Measurements from ENCODE around the gene CCDC82. TPM values are rescaled to one million over a fixed set of nuclear protein-coding genes. Genes with fewer than 3 reads are reported as not detected.

Gene CCDC82
- total and polyA plus RNA-seq, 12 donors = 9.1 to 33.7 (median 13.1) TPM

DNA sequence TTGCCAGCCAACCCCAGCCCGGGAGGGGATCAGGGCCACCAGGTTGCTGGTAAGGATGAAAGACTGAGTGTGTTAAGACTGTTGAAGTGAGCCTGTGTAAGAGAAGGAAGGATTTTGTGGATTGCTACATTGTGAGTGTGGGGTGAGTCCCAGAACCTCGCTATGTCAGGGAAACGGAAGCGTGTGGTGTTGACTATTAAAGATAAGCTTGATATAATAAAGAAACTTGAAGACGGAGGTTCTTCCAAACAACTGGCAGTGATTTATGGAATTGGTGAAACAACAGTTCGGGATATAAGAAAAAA lies 728 bp upstream of the CCDC82 start:
- Histone ChIP-seq H3K9me3 (no peaks in the 10 kb centered on the region), H3K27ac (peak overlapping the region in 9 of 10 donors; percentile 72 to 93 (median 89)), H3K4me3 (peak overlapping the region; percentile 62 to 97 (median 88)), H3K27me3 (no peaks in the 10 kb centered on the region), H3K36me3 (peaks cover 0 to 15% (median 0%) of the 10 kb centered on the region in 9 donors), H3K4me1 (peaks cover 0 to 46% (median 24%) of the 10 kb centered on the region in 9 donors)
- intact Hi-C loops (cut with DNase I) = loop anchor here in 8 of 10 donors (5.0 to 10.0 kb wide), 3 partner anchors 546 to 556 kb away; no protein-coding TSS in a partner anchor
- WGBS, 2 donors = 9% methylated on average over 6 of the region's 6 CpGs
- ATAC-seq (peak in 6 of 8 donors; percentile 1 to 25 (median 7)), DNase-seq (no peak)
- TF ChIP-seq, protein P1, sequence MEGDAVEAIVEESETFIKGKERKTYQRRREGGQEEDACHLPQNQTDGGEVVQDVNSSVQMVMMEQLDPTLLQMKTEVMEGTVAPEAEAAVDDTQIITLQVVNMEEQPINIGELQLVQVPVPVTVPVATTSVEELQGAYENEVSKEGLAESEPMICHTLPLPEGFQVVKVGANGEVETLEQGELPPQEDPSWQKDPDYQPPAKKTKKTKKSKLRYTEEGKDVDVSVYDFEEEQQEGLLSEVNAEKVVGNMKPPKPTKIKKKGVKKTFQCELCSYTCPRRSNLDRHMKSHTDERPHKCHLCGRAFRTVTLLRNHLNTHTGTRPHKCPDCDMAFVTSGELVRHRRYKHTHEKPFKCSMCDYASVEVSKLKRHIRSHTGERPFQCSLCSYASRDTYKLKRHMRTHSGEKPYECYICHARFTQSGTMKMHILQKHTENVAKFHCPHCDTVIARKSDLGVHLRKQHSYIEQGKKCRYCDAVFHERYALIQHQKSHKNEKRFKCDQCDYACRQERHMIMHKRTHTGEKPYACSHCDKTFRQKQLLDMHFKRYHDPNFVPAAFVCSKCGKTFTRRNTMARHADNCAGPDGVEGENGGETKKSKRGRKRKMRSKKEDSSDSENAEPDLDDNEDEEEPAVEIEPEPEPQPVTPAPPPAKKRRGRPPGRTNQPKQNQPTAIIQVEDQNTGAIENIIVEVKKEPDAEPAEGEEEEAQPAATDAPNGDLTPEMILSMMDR (IDR thresholded peaks at IDR 0.05) = no peak

DNA sequence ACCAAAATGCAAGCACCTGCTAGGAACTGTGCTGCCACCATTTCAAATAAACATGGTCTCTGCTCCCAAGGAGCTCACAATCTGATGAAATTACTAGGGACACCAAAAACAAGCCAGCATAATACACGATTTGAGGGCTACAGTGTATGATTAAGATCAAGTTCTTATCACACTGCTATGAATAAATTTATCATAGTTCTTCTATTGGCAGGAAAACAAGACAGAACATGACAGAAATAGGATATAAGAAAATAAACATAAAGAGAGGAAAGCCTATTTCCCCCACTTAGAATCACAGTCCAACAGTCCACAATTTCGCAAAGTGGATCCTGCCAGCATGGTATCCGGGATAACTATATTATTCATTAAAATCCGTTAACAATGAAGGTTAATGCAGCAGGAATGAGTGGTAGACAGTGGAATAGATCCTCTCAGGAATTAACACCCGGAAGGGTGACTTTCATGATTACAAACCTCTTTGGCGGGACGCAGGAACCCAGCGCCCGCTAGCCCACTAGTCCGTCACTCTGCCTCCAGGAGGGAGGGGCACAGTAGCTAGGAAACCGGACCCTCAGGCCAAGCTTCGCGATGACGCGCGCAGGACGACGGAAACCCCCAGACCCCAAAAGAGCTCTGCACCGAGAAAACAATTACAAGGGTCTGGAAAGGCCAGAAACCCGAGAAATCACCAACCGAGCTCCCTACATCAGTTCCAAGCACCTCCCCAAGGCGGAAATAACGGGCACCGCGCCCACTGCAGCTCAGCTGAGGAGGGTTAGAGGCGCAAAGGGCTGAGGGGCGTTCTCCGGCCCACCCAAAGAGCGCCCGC lies 607 bp downstream of the CCDC82 start:
- Histone ChIP-seq H3K36me3 (peaks cover 0 to 25% (median 0%) of the 10 kb centered on the region in 9 donors), H3K4me1 (peaks cover 0 to 46% (median 24%) of the 10 kb centered on the region in 9 donors), H3K27me3 (no peaks in the 10 kb centered on the region), H3K4me3 (peak overlapping the region; percentile 62 to 97 (median 88)), H3K9me3 (no peaks in the 10 kb centered on the region), H3K27ac (peak overlapping the region; percentile 44 to 93 (median 88))
- TF ChIP-seq, protein P1 (IDR thresholded peaks at IDR 0.05) = no peak
- ATAC-seq = peak; percentile 23 to 68 (median 57)
- intact Hi-C loops (cut with DNase I) = no loop called here
- 0 to 1% methylated on average over 30 of the region's 30 CpGs for WGBS, 2 donors
- no peak for DNase-seq

DNA sequence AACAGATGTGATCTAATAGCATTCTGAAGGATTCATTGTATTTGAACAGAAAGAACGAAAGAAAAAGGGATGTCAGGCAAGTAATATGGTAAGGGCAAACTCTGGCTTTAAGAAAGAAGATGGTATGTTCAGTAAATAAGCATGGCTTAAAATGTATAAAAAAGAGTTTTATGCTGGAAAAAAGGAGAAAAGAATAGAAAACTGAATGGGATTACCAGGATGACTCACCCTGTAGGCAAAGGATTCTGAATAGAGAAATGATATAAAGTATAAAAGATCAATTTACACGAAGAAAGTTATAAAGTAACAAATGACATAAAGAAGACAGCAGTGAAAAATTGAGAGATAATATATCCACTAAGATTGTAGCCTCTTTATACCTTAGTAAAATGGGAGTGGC lies 4.5 kb downstream of the CCDC82 start:
- WGBS, 2 donors = 90 to 91% methylated on average over 2 of the region's 2 CpGs
- Histone ChIP-seq H3K4me1 (peaks cover 0 to 23% (median 15%) of the 10 kb centered on the region in 9 donors), H3K9me3 (no peaks in the 10 kb centered on the region), H3K4me3 (no peak overlapping the region), H3K27ac (no peak overlapping the region), H3K36me3 (peaks cover 0 to 65% (median 4%) of the 10 kb centered on the region in 9 donors), H3K27me3 (no peaks in the 10 kb centered on the region)
- TF ChIP-seq, protein P1 (IDR thresholded peaks at IDR 0.05) = no peak
- no peak for DNase-seq
- intact Hi-C loops (cut with DNase I) = no loop called here
- ATAC-seq = no peak

DNA sequence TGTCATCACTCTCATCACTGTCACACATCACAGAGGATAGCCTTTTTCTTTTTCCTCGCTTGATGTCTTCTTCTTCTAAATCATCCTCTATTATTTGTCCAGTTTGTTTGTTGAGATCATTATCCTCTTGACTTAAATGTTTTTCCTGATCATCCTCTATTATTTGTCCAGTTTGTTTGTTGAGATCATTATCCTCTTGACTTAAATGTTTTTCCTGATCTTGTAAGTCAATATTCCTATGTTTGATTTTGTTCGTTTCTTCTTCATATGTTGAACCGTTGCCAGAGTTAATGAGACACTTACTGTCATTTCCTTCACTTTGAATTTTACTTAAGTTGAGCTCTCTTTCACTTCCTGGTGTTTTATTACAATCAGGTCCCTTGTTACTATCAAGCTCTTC lies 5.6 kb downstream of the CCDC82 start:
- Histone ChIP-seq H3K9me3 (no peaks in the 10 kb centered on the region), H3K4me3 (no peak overlapping the region), H3K27ac (no peak overlapping the region), H3K36me3 (peaks cover 0 to 75% (median 4%) of the 10 kb centered on the region in 9 donors), H3K4me1 (peaks cover 0 to 23% (median 15%) of the 10 kb centered on the region in 9 donors), H3K27me3 (no peaks in the 10 kb centered on the region)
- DNase-seq (no peak), ATAC-seq (no peak)
- TF ChIP-seq, protein P1 (IDR thresholded peaks at IDR 0.05) = no peak
- WGBS, 2 donors = 71 to 73% methylated on average over 3 of the region's 3 CpGs
- intact Hi-C loops (cut with DNase I) = no loop called here

Measured in heart right ventricle (tissue), 16 donors.